H9 (cell line): ENCODE data around the gene STRN. TPM values are rescaled to one million over a fixed set of nuclear protein-coding genes. Genes with fewer than 3 reads are reported as not detected.

Experiments
- DNase-seq: peaks from one replicate; pipeline ENCODE4 v3.0.0-alpha.2; 2017
- H2AFZ ChIP-seq: one replicate; pipeline ENCODE4 v1.6.1; 2013; ENCODE audit warnings: mild to moderate bottlenecking, low read length, control low read depth, moderate library complexity
- H2AK5ac ChIP-seq: 2 replicates; pipeline ENCODE4 v1.6.1; 2013; ENCODE audit warnings: low read length, control low read depth, mixed read lengths; ENCODE audit not compliant: insufficient read length
- H2BK120ac ChIP-seq: one replicate; pipeline ENCODE4 v1.6.1; 2013; ENCODE audit warnings: low read depth, mild to moderate bottlenecking, low read length, control low read depth, inconsistent platforms; ENCODE audit not compliant: poor library complexity, severe bottlenecking
- H2BK12ac ChIP-seq: 2 replicates; pipeline ENCODE4 v1.6.1; 2013; ENCODE audit warnings: low read length, control low read depth, mixed read lengths, low read depth; ENCODE audit not compliant: insufficient read length
- H2BK15ac ChIP-seq: 2 replicates; pipeline ENCODE4 v1.6.1; 2013; ENCODE audit warnings: low read depth, low read length, control low read depth
- H2BK20ac ChIP-seq: one replicate; pipeline ENCODE4 v1.6.1; 2013; ENCODE audit warnings: low read depth, mild to moderate bottlenecking, low read length, control low read depth, inconsistent platforms; ENCODE audit not compliant: poor library complexity, severe bottlenecking
- H2BK5ac ChIP-seq: 2 replicates; pipeline ENCODE4 v1.6.1; 2013; ENCODE audit warnings: low read length, control low read depth, mixed read lengths; ENCODE audit not compliant: insufficient read length
- H3K14ac ChIP-seq: 2 replicates; pipeline ENCODE4 v1.6.1; 2013; ENCODE audit warnings: low read length, control low read depth; ENCODE audit not compliant: insufficient read depth
- H3K18ac ChIP-seq: 2 replicates; pipeline ENCODE4 v1.6.1; 2013; ENCODE audit warnings: low read depth, mild to moderate bottlenecking, mixed read lengths, low read length, control low read depth; ENCODE audit not compliant: insufficient read length
- H3K23ac ChIP-seq: 2 replicates; pipeline ENCODE4 v1.6.1; 2013; ENCODE audit warnings: low read length, control low read depth, mixed read lengths, low read depth; ENCODE audit not compliant: insufficient read length
- H3K23me2 ChIP-seq: 2 replicates; pipeline ENCODE4 v1.6.1; 2013; ENCODE audit warnings: low read depth, mild to moderate bottlenecking, mixed read lengths, low read length, control low read depth; ENCODE audit not compliant: insufficient read length, poor library complexity, severe bottlenecking
- H3K27ac ChIP-seq: 2 replicates; pipeline ENCODE4 v1.5.1; 2013; ENCODE audit warnings: low read length, control low read depth, mixed read lengths, low read depth; ENCODE audit not compliant: insufficient read length
- H3K27me3 ChIP-seq: 2 replicates; pipeline ENCODE4 v1.6.1; 2013; ENCODE audit warnings: low read length, control low read depth, inconsistent platforms; ENCODE audit not compliant: insufficient read depth
- H3K4ac ChIP-seq: 2 replicates; pipeline ENCODE4 v1.6.1; 2013; ENCODE audit warnings: low read depth, mild to moderate bottlenecking, control low read depth, inconsistent platforms, low read length, moderate library complexity
- H3K4me1 ChIP-seq: 2 replicates; pipeline ENCODE4 v1.6.1; 2013; ENCODE audit warnings: low read length, control low read depth, inconsistent platforms; ENCODE audit not compliant: insufficient read depth
- H3K4me2 ChIP-seq: 2 replicates; pipeline ENCODE4 v1.6.1; 2013; ENCODE audit warnings: low read length, control low read depth, mixed read lengths; ENCODE audit not compliant: insufficient read length, insufficient read depth
- H3K56ac ChIP-seq: 2 replicates; pipeline ENCODE4 v1.6.1; 2013; ENCODE audit warnings: low read depth, mild to moderate bottlenecking, mixed read lengths, low read length, control low read depth; ENCODE audit not compliant: insufficient read length
- H3K79me1 ChIP-seq: 2 replicates; pipeline ENCODE4 v1.6.1; 2013; ENCODE audit warnings: low read depth, mild to moderate bottlenecking, moderate library complexity, low read length, control low read depth, inconsistent platforms; ENCODE audit not compliant: insufficient read depth, poor library complexity, severe bottlenecking
- H3K79me2 ChIP-seq: 2 replicates; pipeline ENCODE4 v1.6.1; 2013; ENCODE audit warnings: low read length, control low read depth, inconsistent platforms; ENCODE audit not compliant: insufficient read depth
- H3K9ac ChIP-seq: 2 replicates; pipeline ENCODE4 v1.6.1; 2013; ENCODE audit warnings: low read length, control low read depth, mixed read lengths; ENCODE audit not compliant: insufficient read length; ENCODE audit errors: extremely low read depth
- H3K9me3 ChIP-seq: one replicate; pipeline ENCODE4 v1.6.1; 2013; ENCODE audit warnings: low read depth, low read length, inconsistent platforms; ENCODE audit not compliant: control insufficient read depth
- H3T11ph ChIP-seq: one replicate; pipeline ENCODE4 v1.6.1; 2013; ENCODE audit warnings: mild to moderate bottlenecking, low read length, control low read depth, inconsistent platforms
- H4K20me1 ChIP-seq: one replicate; pipeline ENCODE4 v1.6.1; 2013; ENCODE audit not compliant: control insufficient read depth, insufficient read length, insufficient read depth
- H4K5ac ChIP-seq: 2 replicates; pipeline ENCODE4 v1.6.1; 2013; ENCODE audit warnings: low read depth, mild to moderate bottlenecking, mixed read lengths, low read length, control low read depth; ENCODE audit not compliant: insufficient read length
- H4K8ac ChIP-seq: replicated peaks from 2 replicates; pipeline ENCODE4 v1.6.1; 2013; ENCODE audit warnings: low read length, control low read depth, mixed read lengths, low read depth; ENCODE audit not compliant: insufficient read length
- H4K91ac ChIP-seq: 2 replicates; pipeline ENCODE4 v1.6.1; 2013; ENCODE audit warnings: low read depth, mild to moderate bottlenecking, moderate library complexity, mixed read lengths, low read length, control low read depth; ENCODE audit not compliant: insufficient read length
- H3K27ac Mint-ChIP-seq, 3 experiments: 2 replicates in 2 of 3; 3 replicates in 1 of 3; pipeline ENCODE4 v1.8.0; 2020 to 2021; ENCODE audit warnings: mixed read lengths in 3 of 3, mild to moderate bottlenecking in 1 of 3, moderate library complexity in 1 of 3
- H3K27me3 Mint-ChIP-seq: 2 replicates; pipeline ENCODE4 v1.8.0; 2021; ENCODE audit warnings: low read depth, mild to moderate bottlenecking, moderate library complexity, mixed read lengths
- H3K36me3 Mint-ChIP-seq, 3 experiments: 2 replicates in 2 of 3; 3 replicates in 1 of 3; pipeline ENCODE4 v1.8.0; 2020 to 2021; ENCODE audit warnings: low read depth in 3 of 3, mixed read lengths in 3 of 3; ENCODE audit not compliant: insufficient read depth in 1 of 3
- H3K4me1 Mint-ChIP-seq, 2 experiments: 2 replicates each; pipeline ENCODE4 v1.8.0; 2020; ENCODE audit warnings: mixed read lengths in 2 of 2
- H3K4me3 Mint-ChIP-seq, 2 experiments: 2 replicates in 1 of 2; 3 replicates in 1 of 2; pipeline ENCODE4 v1.8.0; 2020 to 2021; ENCODE audit warnings: mild to moderate bottlenecking in 2 of 2, mixed read lengths in 2 of 2, moderate library complexity in 1 of 2
- H3K9me3 Mint-ChIP-seq, 2 experiments: 2 replicates in 1 of 2; 3 replicates in 1 of 2; pipeline ENCODE4 v1.8.0; 2020; ENCODE audit warnings: mild to moderate bottlenecking in 2 of 2, mixed read lengths in 2 of 2, moderate library complexity in 1 of 2
- CTCF ChIP-seq: fragments of 200-600 bp; sonication (generic); conservative IDR thresholded peaks from 3 replicates; pipeline ENCODE4 v1.8.0; 2021; ENCODE audit warnings: antibody characterized with exemption, mild to moderate bottlenecking
- WGBS: extraction: QIAGEN DNeasy Blood & Tissue Kit; methylation state at CpG from one replicate; pipeline ENCODE4 v1.1.7; 2013; ENCODE audit warnings: missing lambda C conversion rate, low lambda C conversion rate, mixed read lengths; ENCODE audit not compliant: insufficient read length; ENCODE audit errors: extremely low coverage; 5-methylcytosine and 5-hydroxymethylcytosine counted together
- total RNA-seq: library from RNA; stranded (reverse); gene quantifications from 2 replicates; pipeline ENCODE4 v1.2.1, GENCODE V29; 2021

The STRN gene
- total RNA-seq, 1 experiment from 2014 or later: 31.7 TPM

- Histone ChIP-seq H3K18ac (no peak overlapping the region), H2BK12ac (no peak overlapping the region), H3K14ac (no peak overlapping the region), H3K4ac (no peak overlapping the region), H3K79me2 (no peaks in the 10 kb centered on the region), H2AFZ (no peak overlapping the region), H3K4me2 (no peak overlapping the region), H4K91ac (no peak overlapping the region), H3K27ac (no peak overlapping the region), H2BK15ac (no peak overlapping the region), H4K20me1 (no peaks in the 10 kb centered on the region), H2BK20ac (no peak overlapping the region), H3K9me3 (no peaks in the 10 kb centered on the region), H3K4me1 (no peaks in the 10 kb centered on the region), H3K9ac (no peak overlapping the region), H3T11ph (no peak overlapping the region), H2BK120ac (no peak overlapping the region), H3K23me2 (no peaks in the 10 kb centered on the region), H3K27me3 (no peaks in the 10 kb centered on the region), H3K79me1 (no peaks in the 10 kb centered on the region), H4K5ac (no peak overlapping the region), H2AK5ac (no peak overlapping the region), H3K56ac (no peak overlapping the region), H4K8ac (no peak overlapping the region), H3K23ac (no peak overlapping the region), H2BK5ac (no peak overlapping the region)
- H3K27ac Mint-ChIP-seq: peak overlapping the region in 1 of 3 experiments; percentile 81; a peak in 2 of 7 replicates
- no peak for TF ChIP-seq CTCF
- no peaks in the 10 kb centered on the region for H3K4me1 Mint-ChIP-seq
- WGBS: no CpG with 5 or more reads among the region's 1 CpG
- H3K9me3 Mint-ChIP-seq: no peaks in the 10 kb centered on the region
- H3K27me3 Mint-ChIP-seq: no peaks in the 10 kb centered on the region
- peaks cover 0 to 16% (median 12%) of the 10 kb centered on the region in 3 experiments; a peak in 5 of 7 replicates for H3K36me3 Mint-ChIP-seq
- DNase-seq: no peak
- no peak overlapping the region for H3K4me3 Mint-ChIP-seq
Measured at GRCh38 chr2:36886664-36887063, 79.7 kb downstream of the STRN start.
